Gastrocnemius medialis (tissue), 4 donors: ENCODE data around the gene ARHGAP8. TPM values are rescaled to one million over a fixed set of nuclear protein-coding genes. Genes with fewer than 3 reads are reported as not detected.

ENCODE experiments used
- ATAC-seq, 2 donors: fragments of 150-250 bp; one replicate each; pipeline ENCODE4 v1.9.1; 2016
- DNase-seq, 2 donors: peaks; one replicate each; pipeline ENCODE4 v3.0.0-alpha.2; 2019
- H3K27ac ChIP-seq, 4 donors: fragments of 200-600 bp; sonication (generic); 1 replicate in 1 of 4; 2 replicates in 3 of 4; pipeline ENCODE4 v1.5.1; 2016 to 2018; ENCODE audit warnings: mild to moderate bottlenecking in 2 of 4, moderate library complexity in 1 of 4
- H3K27me3 ChIP-seq, 3 donors: fragments of 200-600 bp; sonication (generic) in 2 of 3; 1 replicate in 1 of 3; 2 replicates in 2 of 3; pipeline versions ENCODE4 v1.5.1 to v1.6.0; 2016 to 2019; ENCODE audit warnings: mild to moderate bottlenecking in 1 of 3, moderate library complexity in 1 of 3
- H3K36me3 ChIP-seq, 2 donors: fragments of 200-600 bp; sonication (generic) in 1 of 2; one replicate each; pipeline ENCODE4 v1.5.1; 2017 to 2018
- H3K4me1 ChIP-seq, 2 donors: fragments of 200-600 bp; sonication (generic) in 1 of 2; one replicate each; pipeline ENCODE4 v1.5.1; 2016 to 2017; ENCODE audit warnings: mild to moderate bottlenecking in 2 of 2
- H3K4me3 ChIP-seq, 4 donors: fragments of 200-600 bp; sonication (generic) in 3 of 4; 1 replicate in 1 of 4; 2 replicates in 3 of 4; pipeline ENCODE4 v1.5.1; 2016 to 2019; ENCODE audit warnings: mild to moderate bottlenecking in 2 of 4
- H3K9me3 ChIP-seq, 3 donors: fragments of 200-600 bp; sonication (generic) in 2 of 3; 1 replicate in 1 of 3; 2 replicates in 2 of 3; pipeline ENCODE4 v1.5.1; 2016 to 2019
- CTCF ChIP-seq, 5 experiments: fragments of 450-650 bp in 3 of 5; fragments of 200-600 bp in 2 of 5; sonication (generic) in 2 of 5; IDR thresholded peaks in 4 of 5; conservative IDR thresholded peaks in 1 of 5; 1 replicate in 4 of 5; 2 replicates in 1 of 5; pipeline ENCODE4 v1.5.1; 2016 to 2019; ENCODE audit warnings: antibody characterized with exemption in 5 of 5, mild to moderate bottlenecking in 3 of 5, moderate library complexity in 3 of 5
- POLR2A ChIP-seq, 2 donors: fragments of 450-650 bp; IDR thresholded peaks; one replicate each; pipeline ENCODE4 v1.6.1; 2017; ENCODE audit warnings: antibody characterized with exemption in 2 of 2, mild to moderate bottlenecking in 2 of 2, moderate library complexity in 2 of 2
- in situ Hi-C, 4 donors: fragments of 200-750 bp; cut with MboI; loops; one replicate each; pipeline versions ENCODE4 v1.15.0 to v1.8.0; 2017; ENCODE audit warnings: low sequenced_read_pairs in 4 of 4
- intact Hi-C: fragments of 100-400 bp; cut with DNase I; formaldehyde crosslinking; loops from one replicate; pipeline ENCODE4 v1.15.1; 2023; ENCODE audit warnings: low total_unique reads
- total RNA-seq, 4 donors: library from RNA; depleted of rRNA; stranded (reverse); fragments of >200 nt; gene quantifications; one replicate each; pipeline versions ENCODE4 v1.1.0 to v1.2.3, GENCODE V29; 2016

ARHGAP8 gene
- total RNA-seq, 4 donors from 2014 or later: not detected

GRCh38 chr22:44870021-44870420 lies 117.6 kb downstream of the ARHGAP8 start:
- Histone ChIP-seq H3K27ac (no peak overlapping the region), H3K4me1 (no peaks in the 10 kb centered on the region), H3K4me3 (no peak overlapping the region), H3K36me3 (no peaks in the 10 kb centered on the region), H3K9me3 (no peaks in the 10 kb centered on the region), H3K27me3 (no peaks in the 10 kb centered on the region)
- no peak for TF ChIP-seq POLR2A (IDR thresholded peaks at IDR 0.05)
- no peak for TF ChIP-seq CTCF (IDR thresholded peaks at IDR 0.05 in 4 of 5, conservative IDR thresholded peaks at IDR 0.05 in 1 of 5)
- in situ Hi-C loops (no loop called here), intact Hi-C loops (no loop called here)
- no peak for DNase-seq
- ATAC-seq: no peak

- no peak for ATAC-seq
- no peak for DNase-seq
- Histone ChIP-seq H3K4me1 (no peaks in the 10 kb centered on the region), H3K27ac (no peak overlapping the region), H3K4me3 (no peak overlapping the region), H3K27me3 (no peaks in the 10 kb centered on the region), H3K9me3 (no peaks in the 10 kb centered on the region), H3K36me3 (no peaks in the 10 kb centered on the region)
- intact Hi-C loops (no loop called here), in situ Hi-C loops (no loop called here)
- TF ChIP-seq POLR2A (IDR thresholded peaks at IDR 0.05): no peak
Measured at GRCh38 chr22:44871782-44872181, 119.4 kb downstream of the ARHGAP8 start.

GRCh38 chr22:44876921-44877320 lies 124.5 kb downstream of the ARHGAP8 start:
- no peak for DNase-seq
- Histone ChIP-seq H3K9me3 (no peaks in the 10 kb centered on the region), H3K4me3 (no peak overlapping the region), H3K36me3 (no peaks in the 10 kb centered on the region), H3K4me1 (no peaks in the 10 kb centered on the region), H3K27ac (no peak overlapping the region), H3K27me3 (no peaks in the 10 kb centered on the region)
- in situ Hi-C loops (no loop called here), intact Hi-C loops (no loop called here)
- TF ChIP-seq CTCF (IDR thresholded peaks at IDR 0.05 in 4 of 5, conservative IDR thresholded peaks at IDR 0.05 in 1 of 5) (no peak), POLR2A (IDR thresholded peaks at IDR 0.05) (no peak)
- no peak for ATAC-seq

- Histone ChIP-seq H3K27ac (no peak overlapping the region), H3K4me3 (no peak overlapping the region), H3K27me3 (no peaks in the 10 kb centered on the region), H3K4me1 (no peaks in the 10 kb centered on the region), H3K36me3 (no peaks in the 10 kb centered on the region), H3K9me3 (no peaks in the 10 kb centered on the region)
- ATAC-seq (no peak), DNase-seq (no peak)
- intact Hi-C loops: no loop called here
- in situ Hi-C loops: no loop called here
- TF ChIP-seq POLR2A (IDR thresholded peaks at IDR 0.05) (no peak), CTCF (IDR thresholded peaks at IDR 0.05 in 4 of 5, conservative IDR thresholded peaks at IDR 0.05 in 1 of 5) (no peak)
Measured at GRCh38 chr22:44878483-44879300, 126.3 kb downstream of the ARHGAP8 start.

- intact Hi-C loops (no loop called here), in situ Hi-C loops (no loop called here)
- Histone ChIP-seq H3K36me3 (no peaks in the 10 kb centered on the region), H3K27me3 (no peaks in the 10 kb centered on the region), H3K9me3 (no peaks in the 10 kb centered on the region), H3K4me3 (no peak overlapping the region), H3K27ac (no peak overlapping the region), H3K4me1 (no peaks in the 10 kb centered on the region)
- TF ChIP-seq CTCF (IDR thresholded peaks at IDR 0.05 in 4 of 5, conservative IDR thresholded peaks at IDR 0.05 in 1 of 5) (no peak), POLR2A (IDR thresholded peaks at IDR 0.05) (no peak)
- no peak for ATAC-seq
- no peak for DNase-seq
Measured at GRCh38 chr22:44879301-44879680, 126.9 kb downstream of the ARHGAP8 start.
